HCT116 (cell line): ENCODE results near the gene SRCIN1. TPM values are rescaled to one million over a fixed set of nuclear protein-coding genes. Genes with fewer than 3 reads are reported as not detected.
A peak's percentile ranks its signal among the peaks of the same experiment; 100 is the strongest.

Experiments used
- ATAC-seq: fragments of 200-7000 bp; cut with Tn5 transposase; 2 replicates; pipeline ENCODE4 v1.9.1; 2020; ENCODE audit warnings: mild to moderate bottlenecking, moderate library complexity
- BruUV-seq: library from RNA; stranded (reverse); fragments of 400-500 nt; replicated peaks from 2 replicates; lab custom pipeline; 2021; lab: Mats Ljungman, UMichigan
- CTCF ChIA-PET: fragments of 300-600 bp; sonication (Branson Sonifier 250); formaldehyde crosslinking; loops from one replicate; lab custom pipeline; 2021; ENCODE audit warnings: antibody characterized with exemption; lab: Charles Lee
- POLR2A ChIA-PET: fragments of 300-600, 350-600 bp; sonication (Branson Sonifier 250); formaldehyde crosslinking; loops from one replicate; lab custom pipeline; 2021; ENCODE audit warnings: antibody characterized with exemption; lab: Charles Lee
- RAD21 ChIA-PET, 2 experiments: fragments of 300-600 bp; sonication (Branson Sonifier 250); formaldehyde crosslinking; loops; one replicate each; lab custom pipeline; 2023; ENCODE audit warnings: low total read pairs in 2 of 2; ENCODE audit not compliant: uncharacterized antibody in 2 of 2, unreplicated experiment in 2 of 2, low non-redundant PET in 1 of 2; lab: Charles Lee
- DNase-seq: peaks from one replicate; pipeline ENCODE4 v3.0.0-alpha.2; 2010; ENCODE audit warnings: low read depth, low spot score
- H2AFZ ChIP-seq: fragments of 200-600 bp; shearing (Covaris generic), sonication (generic); 2 replicates; pipeline ENCODE4 v1.6.1; 2017; ENCODE audit warnings: low read depth, mixed run types, mixed read lengths, antibody characterized with exemption, low read length; ENCODE audit not compliant: poor library complexity, severe bottlenecking
- H3K27ac ChIP-seq: 2 replicates; pipeline ENCODE4 v1.5.1; 2012; ENCODE audit warnings: low read depth, low read length
- H3K27me3 ChIP-seq: fragments of 200-600 bp; sonication (generic); 2 replicates; pipeline ENCODE4 v1.6.1; 2016; ENCODE audit warnings: mixed run types, low read length, mixed read lengths; ENCODE audit not compliant: insufficient read depth
- H3K36me3 ChIP-seq, 2 experiments: fragments of 200-500 bp in 1 of 2; fragments of 200-600 bp in 1 of 2; sonication (Bioruptor generic) in 1 of 2; sonication (generic) in 1 of 2; 2 replicates each; pipeline versions ENCODE4 v1.5.1 to v1.6.1; 2014 to 2016; ENCODE audit warnings: low read length in 2 of 2, inconsistent platforms in 1 of 2, mixed read lengths in 1 of 2, mixed run types in 1 of 2; ENCODE audit not compliant: insufficient read depth in 2 of 2, control insufficient read depth in 1 of 2
- H3K4me1 ChIP-seq, 2 experiments: fragments of 200-600 bp in 1 of 2; sonication (generic) in 1 of 2; 2 replicates each; pipeline versions ENCODE4 v1.5.1 to v1.6.1; 2012 to 2017; ENCODE audit warnings: low read length in 2 of 2, inconsistent platforms in 1 of 2, mild to moderate bottlenecking in 1 of 2, mixed read lengths in 1 of 2, mixed run types in 1 of 2, moderate library complexity in 1 of 2; ENCODE audit not compliant: insufficient read depth in 2 of 2, control insufficient read depth in 1 of 2
- H3K4me2 ChIP-seq: fragments of 200-600 bp; sonication (generic); 2 replicates; pipeline ENCODE4 v1.6.1; 2017; ENCODE audit warnings: mixed run types, low read length, mixed read lengths
- H3K4me3 ChIP-seq, 2 experiments: fragments of 200-600 bp in 1 of 2; sonication (generic) in 1 of 2; replicated peaks in 1 of 2; 2 replicates each; pipeline ENCODE4 v1.5.1; 2011 to 2016; ENCODE audit warnings: low read length in 2 of 2, control low read depth in 1 of 2, low read depth in 1 of 2, mild to moderate bottlenecking in 1 of 2, mixed read lengths in 1 of 2, mixed run types in 1 of 2
- H3K79me2 ChIP-seq: fragments of 200-600 bp; sonication (generic); 2 replicates; pipeline ENCODE4 v1.6.1; 2017; ENCODE audit warnings: mild to moderate bottlenecking, mixed run types, low read length, moderate library complexity, mixed read lengths; ENCODE audit not compliant: insufficient read depth
- H3K9ac ChIP-seq: fragments of 200-600 bp; sonication (generic); 2 replicates; pipeline ENCODE4 v1.6.1; 2016; ENCODE audit warnings: low read length, mixed read lengths
- H3K9me2 ChIP-seq: fragments of 200-600 bp; sonication (generic), shearing (Covaris generic); 2 replicates; pipeline ENCODE4 v1.6.1; 2017; ENCODE audit warnings: mixed run types, mild to moderate bottlenecking, moderate library complexity; ENCODE audit not compliant: insufficient read depth
- H3K9me3 ChIP-seq, 2 experiments: fragments of 200-500 bp in 1 of 2; fragments of 200-600 bp in 1 of 2; sonication (Bioruptor generic) in 1 of 2; sonication (generic) in 1 of 2; 2 replicates each; pipeline ENCODE4 v1.6.1; 2014 to 2017; ENCODE audit warnings: low read length in 2 of 2, mixed read lengths in 2 of 2, inconsistent platforms in 1 of 2, low read depth in 1 of 2, mild to moderate bottlenecking in 1 of 2, mixed run types in 1 of 2, moderate library complexity in 1 of 2; ENCODE audit not compliant: control insufficient read depth in 1 of 2, insufficient read depth in 1 of 2
- H4K20me1 ChIP-seq: fragments of 200-600 bp; sonication (generic), shearing (Covaris generic); 2 replicates; pipeline ENCODE4 v1.6.1; 2017; ENCODE audit warnings: mixed run types, mild to moderate bottlenecking, moderate library complexity; ENCODE audit not compliant: insufficient read depth
- CBX3 ChIP-seq: IDR thresholded peaks from 2 replicates; pipeline ENCODE4 v1.6.1; 2012; ENCODE audit warnings: low read depth
- CEBPB ChIP-seq: IDR thresholded peaks from 2 replicates; pipeline ENCODE4 v1.6.1; 2012; ENCODE audit warnings: low read depth
- EGR1 ChIP-seq: IDR thresholded peaks from 2 replicates; pipeline ENCODE4 v1.6.1; 2012; ENCODE audit warnings: low read depth
- ELF1 ChIP-seq: IDR thresholded peaks from 2 replicates; pipeline ENCODE4 v1.6.1; 2012; ENCODE audit warnings: low read depth, borderline replicate concordance
- EZH2 ChIP-seq: fragments of 200-600 bp; sonication (generic); IDR thresholded peaks from 2 replicates; pipeline ENCODE4 v1.6.1; 2017; ENCODE audit warnings: antibody characterized with exemption, mixed run types
- EZH2phosphoT487 ChIP-seq: fragments of 200-600 bp; IDR thresholded peaks from 2 replicates; pipeline ENCODE4 v1.6.1; 2018; ENCODE audit warnings: antibody characterized with exemption, borderline replicate concordance
- FOSL1 ChIP-seq: IDR thresholded peaks from 2 replicates; pipeline ENCODE4 v1.6.1; 2012; ENCODE audit warnings: low read depth
- JUND ChIP-seq: IDR thresholded peaks from 2 replicates; pipeline ENCODE4 v1.6.1; 2012
- POLR2A ChIP-seq: IDR thresholded peaks from 2 replicates; pipeline ENCODE4 v1.7.0; 2011; ENCODE audit warnings: borderline replicate concordance; ENCODE audit not compliant: insufficient read depth, insufficient read length; ENCODE audit errors: extremely low read depth
- POLR2AphosphoS5 ChIP-seq: IDR thresholded peaks from 2 replicates; pipeline ENCODE4 v1.6.1; 2011; ENCODE audit warnings: mild to moderate bottlenecking, low read depth, low read length, moderate library complexity
- RAD21 ChIP-seq: IDR thresholded peaks from 2 replicates; pipeline ENCODE4 v1.6.1; 2012; ENCODE audit warnings: low read depth, mild to moderate bottlenecking
- SIN3A ChIP-seq: IDR thresholded peaks from 2 replicates; pipeline ENCODE4 v1.6.1; 2012; ENCODE audit warnings: low read depth
- SP1 ChIP-seq: IDR thresholded peaks from 2 replicates; pipeline ENCODE4 v1.6.1; 2012; ENCODE audit warnings: low read depth
- SRF ChIP-seq: IDR thresholded peaks from 2 replicates; pipeline ENCODE4 v1.6.1; 2012; ENCODE audit warnings: low read depth
- TCF7L2 ChIP-seq: IDR thresholded peaks from 2 replicates; pipeline ENCODE4 v1.7.0; 2011; ENCODE audit warnings: borderline replicate concordance, inconsistent platforms; ENCODE audit not compliant: insufficient read depth, insufficient read length; ENCODE audit errors: extremely low read depth
- YY1 ChIP-seq: IDR thresholded peaks from 2 replicates; pipeline ENCODE4 v1.6.1; 2011; ENCODE audit warnings: low read length, low read depth, moderate library complexity, mild to moderate bottlenecking; ENCODE audit not compliant: insufficient replicate concordance; ENCODE audit errors: extremely low read depth
- ZFX ChIP-seq: fragments of 450-650 bp; IDR thresholded peaks from 2 replicates; pipeline ENCODE4 v1.6.1; 2017
- intact Hi-C: fragments of 100-400 bp; cut with micrococcal nuclease; formaldehyde crosslinking; loops from 2 replicates; pipeline ENCODE4 v1.10.0; 2022
- total RNA-seq: library from RNA; stranded (reverse); gene quantifications from one replicate; pipeline ENCODE4 v1.2.1, GENCODE V29; 2021; ENCODE audit not compliant: unreplicated experiment
- TF ChIP-seq, protein P1 (sequence below), 3 experiments: fragments of 200-600 bp in 1 of 3; sonication (generic) in 1 of 3; IDR thresholded peaks in 2 of 3; conservative IDR thresholded peaks in 1 of 3; 2 replicates each; pipeline ENCODE4 v1.5.1; 2012 to 2017; ENCODE audit warnings: low read depth in 2 of 3, low read length in 2 of 3, antibody characterized with exemption in 1 of 3, borderline replicate concordance in 1 of 3, control low read depth in 1 of 3, mild to moderate bottlenecking in 1 of 3, mixed read lengths in 1 of 3, mixed run types in 1 of 3, moderate library complexity in 1 of 3; ENCODE audit not compliant: insufficient read depth in 1 of 3
- TF ChIP-seq, protein P2 (sequence below): IDR thresholded peaks from 2 replicates; pipeline ENCODE4 v1.6.1; 2011; ENCODE audit warnings: mild to moderate bottlenecking, low read length, moderate library complexity; ENCODE audit not compliant: insufficient replicate concordance; ENCODE audit errors: extremely low read depth
- TF ChIP-seq, protein P3 (sequence below): IDR thresholded peaks from 2 replicates; pipeline ENCODE4 v1.6.1; 2012
- TF ChIP-seq, protein P4 (sequence below): IDR thresholded peaks from 2 replicates; pipeline ENCODE4 v1.6.1; 2012

The SRCIN1 gene
- total RNA-seq, 1 experiment from 2014 or later: 10.5 TPM

DNA sequence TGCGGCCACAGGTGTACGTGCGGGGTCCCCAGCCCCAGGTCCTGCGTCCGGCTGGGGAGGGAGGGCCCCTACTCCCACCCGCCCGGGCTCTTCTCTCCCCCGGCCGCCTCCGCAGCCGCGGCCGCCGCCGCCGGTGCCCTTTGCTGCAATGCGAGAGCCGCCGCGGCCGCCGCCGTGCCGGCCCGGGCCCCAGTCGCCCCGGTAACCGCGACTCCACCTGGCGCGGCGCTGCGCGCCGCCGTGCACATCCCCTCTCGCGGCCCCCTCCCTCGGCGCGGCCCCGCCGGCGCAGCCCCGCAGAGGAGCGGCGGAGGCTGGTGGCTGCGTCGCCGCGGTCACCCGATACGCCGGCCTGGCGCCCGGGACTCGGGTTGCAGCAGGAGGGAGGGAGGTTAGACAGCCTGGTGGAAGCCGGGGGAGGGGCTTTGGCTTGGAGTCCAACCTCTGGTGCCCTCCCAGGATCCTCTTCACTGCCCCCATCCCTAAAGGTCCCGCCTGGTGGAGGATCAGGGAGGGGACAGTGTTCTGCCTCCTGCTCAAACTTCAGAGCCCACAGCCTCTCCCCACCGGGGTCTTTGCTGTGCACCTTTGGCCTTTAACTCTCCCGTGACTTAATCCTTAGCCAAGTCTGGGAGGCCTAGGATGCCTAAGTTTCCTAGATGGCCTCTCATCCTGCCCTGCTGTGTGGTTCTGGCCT, 32.9 kb downstream of the SRCIN1 start:
- Histone ChIP-seq H3K36me3 (no peaks in the 10 kb centered on the region), H3K9me3 (no peaks in the 10 kb centered on the region), H3K4me1 (peaks cover 13 to 30% of the 10 kb centered on the region in 2 experiments), H4K20me1 (no peaks in the 10 kb centered on the region), H2AFZ (peak overlapping the region; percentile 31), H3K9ac (peak overlapping the region; percentile 42; the same call in 1 of the 2 replicates), H3K9me2 (no peaks in the 10 kb centered on the region), H3K4me2 (peak overlapping the region; percentile 78), H3K4me3 (peak overlapping the region; percentile 51 to 56), H3K79me2 (no peaks in the 10 kb centered on the region), H3K27me3 (no peaks in the 10 kb centered on the region), H3K27ac (peak overlapping the region; percentile 11; the same call in 1 of the 2 replicates)
- ChIA-PET CTCF (no interaction called here), RAD21 (no interaction called here), POLR2A (no interaction called here)
- no TSS peak for BruUV-seq
- no peak for DNase-seq
- intact Hi-C loops: no loop called here
- peak; percentile 85 for ATAC-seq
- TF ChIP-seq SP1 (no peak), CEBPB (no peak), EZH2phosphoT487 (no peak), RAD21 (no peak), POLR2AphosphoS5 (peak; percentile 44; the same call in 1 of the 2 replicates), YY1 (no peak), JUND (no peak), SRF (no peak), EGR1 (no peak), EZH2 (no peak), CBX3 (no peak), ZFX (0 out of 2 replicates have a peak, but pooled peaks have one; percentile 19), TCF7L2 (peak; percentile 9), SIN3A (no peak), POLR2A (peak; percentile 40), ELF1 (no peak), FOSL1 (no peak)
- TF ChIP-seq, protein P1, sequence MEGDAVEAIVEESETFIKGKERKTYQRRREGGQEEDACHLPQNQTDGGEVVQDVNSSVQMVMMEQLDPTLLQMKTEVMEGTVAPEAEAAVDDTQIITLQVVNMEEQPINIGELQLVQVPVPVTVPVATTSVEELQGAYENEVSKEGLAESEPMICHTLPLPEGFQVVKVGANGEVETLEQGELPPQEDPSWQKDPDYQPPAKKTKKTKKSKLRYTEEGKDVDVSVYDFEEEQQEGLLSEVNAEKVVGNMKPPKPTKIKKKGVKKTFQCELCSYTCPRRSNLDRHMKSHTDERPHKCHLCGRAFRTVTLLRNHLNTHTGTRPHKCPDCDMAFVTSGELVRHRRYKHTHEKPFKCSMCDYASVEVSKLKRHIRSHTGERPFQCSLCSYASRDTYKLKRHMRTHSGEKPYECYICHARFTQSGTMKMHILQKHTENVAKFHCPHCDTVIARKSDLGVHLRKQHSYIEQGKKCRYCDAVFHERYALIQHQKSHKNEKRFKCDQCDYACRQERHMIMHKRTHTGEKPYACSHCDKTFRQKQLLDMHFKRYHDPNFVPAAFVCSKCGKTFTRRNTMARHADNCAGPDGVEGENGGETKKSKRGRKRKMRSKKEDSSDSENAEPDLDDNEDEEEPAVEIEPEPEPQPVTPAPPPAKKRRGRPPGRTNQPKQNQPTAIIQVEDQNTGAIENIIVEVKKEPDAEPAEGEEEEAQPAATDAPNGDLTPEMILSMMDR (IDR thresholded peaks at IDR 0.05 in 2 of 3, conservative IDR thresholded peaks at IDR 0.05 in 1 of 3; ENCODE audit: borderline replicate concordance in 1 of 3, insufficient read depth in 1 of 3, low read depth in 2 of 3, low read length in 2 of 3): no peak
- TF ChIP-seq, protein P2, sequence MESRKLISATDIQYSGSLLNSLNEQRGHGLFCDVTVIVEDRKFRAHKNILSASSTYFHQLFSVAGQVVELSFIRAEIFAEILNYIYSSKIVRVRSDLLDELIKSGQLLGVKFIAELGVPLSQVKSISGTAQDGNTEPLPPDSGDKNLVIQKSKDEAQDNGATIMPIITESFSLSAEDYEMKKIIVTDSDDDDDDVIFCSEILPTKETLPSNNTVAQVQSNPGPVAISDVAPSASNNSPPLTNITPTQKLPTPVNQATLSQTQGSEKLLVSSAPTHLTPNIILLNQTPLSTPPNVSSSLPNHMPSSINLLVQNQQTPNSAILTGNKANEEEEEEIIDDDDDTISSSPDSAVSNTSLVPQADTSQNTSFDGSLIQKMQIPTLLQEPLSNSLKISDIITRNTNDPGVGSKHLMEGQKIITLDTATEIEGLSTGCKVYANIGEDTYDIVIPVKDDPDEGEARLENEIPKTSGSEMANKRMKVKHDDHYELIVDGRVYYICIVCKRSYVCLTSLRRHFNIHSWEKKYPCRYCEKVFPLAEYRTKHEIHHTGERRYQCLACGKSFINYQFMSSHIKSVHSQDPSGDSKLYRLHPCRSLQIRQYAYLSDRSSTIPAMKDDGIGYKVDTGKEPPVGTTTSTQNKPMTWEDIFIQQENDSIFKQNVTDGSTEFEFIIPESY: no peak
- TF ChIP-seq, protein P3, sequence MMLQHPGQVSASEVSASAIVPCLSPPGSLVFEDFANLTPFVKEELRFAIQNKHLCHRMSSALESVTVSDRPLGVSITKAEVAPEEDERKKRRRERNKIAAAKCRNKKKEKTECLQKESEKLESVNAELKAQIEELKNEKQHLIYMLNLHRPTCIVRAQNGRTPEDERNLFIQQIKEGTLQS: no peak
- TF ChIP-seq, protein P4, sequence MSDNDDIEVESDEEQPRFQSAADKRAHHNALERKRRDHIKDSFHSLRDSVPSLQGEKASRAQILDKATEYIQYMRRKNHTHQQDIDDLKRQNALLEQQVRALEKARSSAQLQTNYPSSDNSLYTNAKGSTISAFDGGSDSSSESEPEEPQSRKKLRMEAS: no peak
